T1000 (cell line): ENCODE data around the gene ZBTB40.

Source experiments
- DNase-seq: peaks from one replicate; lab custom pipeline; 2025; ENCODE audit warnings: mixed read lengths; lab: John Stamatoyannopoulos, UW

Gene ZBTB40

GRCh38 chr1:22557341-22557950, 105.8 kb downstream of the ZBTB40 start:
- DNase-seq = no peak

GRCh38 chr1:22562584-22563583, 111.2 kb downstream of the ZBTB40 start, which contains the start of gene EPHA8:
TSS of gene EPHA8 (plus strand) at chr1:22563489. CDS start at chr1:22563636, 147 bp downstream.
- no peak for DNase-seq

- no peak for DNase-seq
These were observed 112.3 kb downstream of the ZBTB40 start for GRCh38 chr1:22563671-22564602.

GRCh38 chr1:22566161-22566560, 114.5 kb downstream of the ZBTB40 start:
- no peak for DNase-seq

- no peak for DNase-seq
These were observed 115.5 kb downstream of the ZBTB40 start for GRCh38 chr1:22567197-22567596.

- DNase-seq = no peak
These were observed 116.3 kb downstream of the ZBTB40 start for GRCh38 chr1:22567994-22568393.

GRCh38 chr1:22569269-22569668, 117.6 kb downstream of the ZBTB40 start:
- no peak for DNase-seq

- DNase-seq = no peak
These were observed 118.7 kb downstream of the ZBTB40 start for GRCh38 chr1:22570140-22570909.

GRCh38 chr1:22572818-22573217, 121.2 kb downstream of the ZBTB40 start:
- DNase-seq = no peak

GRCh38 chr1:22573237-22573636, 121.6 kb downstream of the ZBTB40 start:
- DNase-seq = no peak

- DNase-seq = no peak
These were observed 124.0 kb downstream of the ZBTB40 start for GRCh38 chr1:22575532-22576149.

- no peak for DNase-seq
These were observed 124.5 kb downstream of the ZBTB40 start for GRCh38 chr1:22576150-22576544.

GRCh38 chr1:22576617-22577016, 125.0 kb downstream of the ZBTB40 start:
- DNase-seq = no peak

GRCh38 chr1:22578732-22579361, 127.2 kb downstream of the ZBTB40 start:
- no peak for DNase-seq

GRCh38 chr1:22579541-22580155, 128.0 kb downstream of the ZBTB40 start:
- no peak for DNase-seq
